Stimulated activated CD4-positive, alpha-beta T cell treated with anti-CD3 and anti-CD28 coated beads, Interleukin-1b, Interleukin-23, amount 100 ng/mL, for 1 hour (primary cell): ENCODE measurements around the gene COL25A1.

Source experiments
- DNase-seq, 2 donors: peaks; one replicate each; pipeline ENCODE4 v3.0.0-alpha.2; 2020; ENCODE audit warnings: low read depth in 2 of 2

The COL25A1 gene

DNA sequence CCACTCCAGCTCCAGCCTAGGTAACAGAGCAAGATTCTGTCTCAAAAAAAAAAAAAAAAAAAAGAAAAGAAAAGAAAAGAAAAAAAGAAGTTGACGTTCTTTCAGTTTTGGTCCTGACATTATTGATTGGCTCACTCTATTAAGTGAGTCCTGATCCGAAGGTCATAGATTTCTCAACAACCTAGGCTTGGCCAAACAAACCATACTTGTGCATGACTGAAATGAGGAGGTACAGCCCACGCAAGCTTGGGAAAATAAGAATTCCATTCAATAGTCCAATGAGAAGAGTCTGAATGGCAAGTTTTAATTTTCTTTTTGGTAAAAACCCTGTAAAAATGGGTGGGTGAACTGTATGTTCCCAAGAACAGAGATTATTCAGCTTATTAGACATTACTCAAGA lies 536.4 kb downstream of the COL25A1 start:
- DNase-seq: no peak

GRCh38 chr4:108763986-108764385 lies 538.5 kb downstream of the COL25A1 start:
- DNase-seq: no peak

DNA sequence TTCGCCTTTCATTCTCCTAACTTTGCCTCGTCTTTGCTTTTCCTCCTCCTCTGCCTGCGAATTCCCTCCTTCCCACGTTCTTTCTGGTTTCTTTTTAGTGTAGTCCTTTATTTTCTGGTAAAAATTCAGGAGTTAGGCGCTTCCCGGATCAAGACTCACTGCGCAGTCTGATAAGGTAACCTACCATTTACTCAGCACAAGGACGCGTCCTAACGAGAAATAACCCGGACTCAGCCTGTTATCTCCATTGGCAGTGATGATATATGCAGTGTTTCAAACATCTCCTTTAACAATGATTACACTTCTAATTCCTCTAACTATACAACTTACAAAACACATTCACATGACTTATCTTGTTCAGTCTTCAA lies 539.2 kb downstream of the COL25A1 start:
- no peak for DNase-seq

GRCh38 chr4:108762559-108763225 lies 539.8 kb downstream of the COL25A1 start, which contains the start of gene ETNPPL:
TSS of gene ETNPPL (minus strand) at chr4:108763053. CDS start at chr4:108762898, 155 bp downstream.
- DNase-seq: no peak
